HepG2 (cell line): ENCODE measurements around the gene SEC61G. TPM values are rescaled to one million over a fixed set of nuclear protein-coding genes. Genes with fewer than 3 reads are reported as not detected.

Experiments
- ARID5B ChIP-seq: IDR thresholded peaks from 2 replicates; pipeline ENCODE4 v1.4.0; 2020; ENCODE audit warnings: mild to moderate bottlenecking, missing genetic modification reagents
- CBX2 ChIP-seq, 2 experiments: fragments of 200-600 bp in 1 of 2; sonication (generic); formaldehyde crosslinking in 1 of 2; IDR thresholded peaks; 2 replicates each; pipeline versions ENCODE4 v1.7.0 to v1.8.1; 2018 to 2022; ENCODE audit warnings: low read depth in 2 of 2, low read length in 1 of 2, mild to moderate bottlenecking in 1 of 2, missing genetic modification reagents in 1 of 2
- ISL2 ChIP-seq: sonication (generic); formaldehyde crosslinking; IDR thresholded peaks from 2 replicates; pipeline ENCODE4 v1.5.0; 2020; ENCODE audit warnings: missing genetic modification reagents
- MAX ChIP-seq: IDR thresholded peaks from 2 replicates; pipeline ENCODE4 v1.6.1; 2012; ENCODE audit warnings: inconsistent platforms
- RARA ChIP-seq: IDR thresholded peaks from 2 replicates; pipeline ENCODE4 v1.6.1; 2016; ENCODE audit warnings: missing genetic modification reagents, missing compliant biosample characterization
- ZC3H13 ChIP-seq: sonication (generic); formaldehyde crosslinking; IDR thresholded peaks from 2 replicates; pipeline ENCODE4 v1.8.1; 2023; ENCODE audit warnings: mild to moderate bottlenecking, missing genetic modification reagents, moderate library complexity
- ZNF136 ChIP-seq: sonication (generic); formaldehyde crosslinking; IDR thresholded peaks from 2 replicates; pipeline ENCODE4 v1.8.1; 2022; ENCODE audit warnings: low read depth, mild to moderate bottlenecking, moderate library complexity, missing genetic modification reagents
- ZNF34 ChIP-seq: sonication (generic); formaldehyde crosslinking; IDR thresholded peaks from 2 replicates; pipeline ENCODE4 v1.4.0; 2020; ENCODE audit warnings: mild to moderate bottlenecking, missing genetic modification reagents, borderline replicate concordance
- ZNF407 ChIP-seq: sonication (generic); formaldehyde crosslinking; IDR thresholded peaks from one replicate; pipeline ENCODE4 v1.5.1; 2020; ENCODE audit warnings: mild to moderate bottlenecking, missing genetic modification reagents; ENCODE audit errors: not compliant biosample characterization
- ZNF543 ChIP-seq: sonication (generic); formaldehyde crosslinking; IDR thresholded peaks from 2 replicates; pipeline ENCODE4 v1.4.0; 2020; ENCODE audit warnings: mild to moderate bottlenecking, missing genetic modification reagents
- ZNF747 ChIP-seq: sonication (generic); formaldehyde crosslinking; IDR thresholded peaks from 2 replicates; pipeline ENCODE4 v1.8.1; 2023; ENCODE audit warnings: missing genetic modification reagents, mild to moderate bottlenecking, borderline replicate concordance
- polyA plus RNA-seq, 8 experiments: library from polyadenylated mRNA; depleted of rRNA in 3 of 8; stranded (reverse) in 7 of 8; unstranded in 1 of 8; fragments of >200 nt; fragmentation: Illumina TruSeq in 4 of 8; extraction: Trizol in 4 of 8; gene quantifications; 2 replicates each; pipeline versions ENCODE4 v1.2.1 to v1.2.3, GENCODE V29; 2011 to 2016; ENCODE audit warnings: low read depth in 4 of 8, missing spikeins in 1 of 8, mixed read lengths in 1 of 8; ENCODE audit not compliant: insufficient read depth in 1 of 8
- total RNA-seq, 5 experiments: library from RNA; depleted of rRNA; stranded (reverse); fragments of >200 nt; fragmentation: Illumina TruSeq; extraction: Trizol; gene quantifications; 2 replicates each; pipeline ENCODE4 v1.2.3, GENCODE V29; 2016; ENCODE audit warnings: low read depth in 1 of 5

The SEC61G gene
- total and polyA plus RNA-seq, 2 of the 13 experiments (the other 11 are each of a cell fraction or from before 2014, with no cell fraction given) = 126 to 328 TPM

GRCh38 chr7:54758702-54759592, at the start of gene SEC61G (continued):
- peak; percentile 55 for TF ChIP-seq ZNF407 (CRISPR knock-in tag)
- TF ChIP-seq ZC3H13 (CRISPR knock-in tag) = peak; percentile 61; the same call in 1 of the 2 replicates
- TF ChIP-seq ISL2 (CRISPR knock-in tag) = peak; percentile 40; the same call in 1 of the 2 replicates
- TF ChIP-seq ZNF34 (CRISPR knock-in tag) = no peak
- no peak for TF ChIP-seq ZNF747 (CRISPR knock-in tag)
- TF ChIP-seq RARA (CRISPR knock-in tag) = peak; percentile 6; the same call in 1 of the 2 replicates
- TF ChIP-seq ZNF543 (CRISPR knock-in tag) = peak; percentile 87
- no peak; the same call in 1 of the 2 replicates for TF ChIP-seq ARID5B (CRISPR knock-in tag)
- peak; percentile 89 for TF ChIP-seq MAX
- TF ChIP-seq ZNF136 = no peak
- no peak for TF ChIP-seq CBX2 (IDR thresholded peaks at IDR 0.05; ENCODE audit: low read depth, low read length)
- TF ChIP-seq CBX2 (CRISPR knock-in tag; IDR thresholded peaks at IDR 0.05; ENCODE audit: low read depth) = no peak
